Mucosa of descending colon (tissue), 3 donors: Measurements from ENCODE around the gene SNX14. TPM values are rescaled to one million over a fixed set of nuclear protein-coding genes. Genes with fewer than 3 reads are reported as not detected.
A peak's percentile ranks its signal among the peaks of the same experiment; 100 is the strongest.

ENCODE experiments used
- ATAC-seq: fragments of 200-7000 bp; cut with Tn5 transposase; one replicate; pipeline ENCODE4 v1.9.1; 2020; ENCODE audit warnings: mild to moderate bottlenecking, moderate library complexity
- DNase-seq, 3 donors: peaks; one replicate each; pipeline ENCODE4 v3.0.0-alpha.2; 2020
- H3K36me3 ChIP-seq: fragments of 200-600 bp; one replicate; pipeline ENCODE4 v1.8.0; 2021; ENCODE audit warnings: low read depth, mild to moderate bottlenecking
- H3K4me1 ChIP-seq: fragments of 200-600 bp; one replicate; pipeline ENCODE4 v1.8.0; 2021; ENCODE audit warnings: low read depth, mild to moderate bottlenecking
- H3K4me3 ChIP-seq: fragments of 200-600 bp; one replicate; pipeline ENCODE4 v1.8.0; 2021; ENCODE audit warnings: mild to moderate bottlenecking
- H3K9me3 ChIP-seq: fragments of 200-600 bp; one replicate; pipeline ENCODE4 v1.8.0; 2021; ENCODE audit warnings: mild to moderate bottlenecking
- intact Hi-C, 2 donors: fragments of 100-400 bp; cut with DNase I in 1 of 2; cut with micrococcal nuclease in 1 of 2; formaldehyde crosslinking; loops; one replicate each; pipeline versions ENCODE4 v1.11.0 to v1.11.1; 2022; cut with DNase I, micrococcal nuclease
- total RNA-seq, 3 donors: library from RNA; stranded (reverse); fragmentation: NEBNext Ultra II Directional in 2 of 3; extraction: Animal tissue kit (Norgen Biotek cat#: 25700) in 2 of 3; gene quantifications; one replicate each; pipeline versions ENCODE4 v1.2.1 to v1.2.4, GENCODE V29; 2021 to 2023
- TF ChIP-seq, protein P1 (sequence below): fragments of 200-600 bp; IDR thresholded peaks from one replicate; pipeline ENCODE4 v1.8.0; 2022; ENCODE audit warnings: antibody characterized with exemption, mild to moderate bottlenecking
- donor health status: DM: no; HTN: no; CAD: no; lungs with moderate emphysema.
- donor health status: DM: no; HTN: no; CAD: no.
- donor health status: DM: no; HTN: yes; CAD: no.

SNX14 gene
- total RNA-seq, 3 donors from 2014 or later = 62.9 to 81.4 (median 71.0) TPM

DNA sequence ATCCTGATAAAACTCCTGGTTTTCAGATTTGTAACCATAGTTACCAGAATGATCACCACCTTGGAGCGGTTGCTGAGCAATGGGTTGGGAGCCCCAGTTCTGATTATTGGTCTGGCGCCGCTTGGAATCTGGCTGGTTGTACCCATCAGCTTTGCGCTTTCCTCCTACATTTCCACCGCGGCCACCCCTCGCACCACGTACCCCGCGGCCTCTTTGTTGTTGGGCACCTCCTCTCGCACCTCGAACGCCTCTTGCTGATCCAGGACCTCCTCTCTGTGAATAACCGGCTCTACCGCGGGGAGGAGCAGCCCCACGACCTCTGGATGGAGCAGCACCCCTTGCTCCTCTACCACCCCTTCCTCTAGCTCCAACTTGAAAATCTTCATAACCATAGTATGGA lies 21.1 kb upstream of the SNX14 start:
- no peak overlapping the region for H3K4me3 ChIP-seq
- intact Hi-C loops = no loop called here
- ATAC-seq (no peak), DNase-seq (peak in 1 of 3 donors; percentile 24)
- H3K36me3 ChIP-seq = peaks cover 3% of the 10 kb centered on the region
- H3K4me1 ChIP-seq = no peaks in the 10 kb centered on the region
- TF ChIP-seq, protein P1, sequence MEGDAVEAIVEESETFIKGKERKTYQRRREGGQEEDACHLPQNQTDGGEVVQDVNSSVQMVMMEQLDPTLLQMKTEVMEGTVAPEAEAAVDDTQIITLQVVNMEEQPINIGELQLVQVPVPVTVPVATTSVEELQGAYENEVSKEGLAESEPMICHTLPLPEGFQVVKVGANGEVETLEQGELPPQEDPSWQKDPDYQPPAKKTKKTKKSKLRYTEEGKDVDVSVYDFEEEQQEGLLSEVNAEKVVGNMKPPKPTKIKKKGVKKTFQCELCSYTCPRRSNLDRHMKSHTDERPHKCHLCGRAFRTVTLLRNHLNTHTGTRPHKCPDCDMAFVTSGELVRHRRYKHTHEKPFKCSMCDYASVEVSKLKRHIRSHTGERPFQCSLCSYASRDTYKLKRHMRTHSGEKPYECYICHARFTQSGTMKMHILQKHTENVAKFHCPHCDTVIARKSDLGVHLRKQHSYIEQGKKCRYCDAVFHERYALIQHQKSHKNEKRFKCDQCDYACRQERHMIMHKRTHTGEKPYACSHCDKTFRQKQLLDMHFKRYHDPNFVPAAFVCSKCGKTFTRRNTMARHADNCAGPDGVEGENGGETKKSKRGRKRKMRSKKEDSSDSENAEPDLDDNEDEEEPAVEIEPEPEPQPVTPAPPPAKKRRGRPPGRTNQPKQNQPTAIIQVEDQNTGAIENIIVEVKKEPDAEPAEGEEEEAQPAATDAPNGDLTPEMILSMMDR = no peak
- H3K9me3 ChIP-seq = no peaks in the 10 kb centered on the region

DNA sequence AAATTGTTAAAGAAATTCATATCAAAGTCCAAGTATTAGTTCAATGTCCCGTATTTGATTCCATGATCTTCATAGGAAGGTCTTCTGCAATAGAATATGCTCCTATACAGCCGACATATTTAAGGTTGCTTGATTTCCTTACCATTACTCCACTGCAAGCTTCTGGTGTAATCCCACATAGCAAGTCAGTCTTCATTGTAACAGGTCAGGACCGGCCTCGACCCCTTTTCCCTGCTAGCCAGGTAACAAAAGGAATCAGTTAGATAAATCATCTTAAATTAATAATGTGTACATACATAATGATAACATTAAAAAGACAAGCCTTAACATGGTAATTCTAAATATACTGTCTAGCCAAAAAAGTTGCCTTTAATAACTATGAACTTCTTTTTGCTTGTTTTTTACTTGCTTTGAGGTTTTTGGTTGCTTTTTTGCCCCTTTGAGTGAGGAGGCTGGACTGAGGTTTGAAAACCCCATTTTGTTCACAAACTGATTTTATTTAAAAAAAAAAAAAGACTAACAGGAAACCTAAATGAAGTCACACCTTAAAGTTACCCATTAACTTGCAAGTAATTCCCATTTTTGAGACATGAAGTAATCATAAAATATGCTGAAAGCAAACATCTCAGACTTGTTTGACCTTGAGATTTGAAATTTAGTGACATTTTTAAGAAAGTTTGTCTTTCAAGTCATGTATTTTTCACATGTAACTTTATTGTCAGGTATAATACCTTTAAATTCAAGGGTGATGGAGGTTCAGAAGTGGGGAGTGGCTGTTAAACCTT lies 19.2 kb upstream of the SNX14 start:
- intact Hi-C loops = no loop called here
- Histone ChIP-seq H3K4me1 (no peaks in the 10 kb centered on the region), H3K9me3 (no peaks in the 10 kb centered on the region), H3K4me3 (no peak overlapping the region), H3K36me3 (peaks cover 3% of the 10 kb centered on the region)
- ATAC-seq (no peak), DNase-seq (no peak)
- TF ChIP-seq, protein P1 = no peak

DNA sequence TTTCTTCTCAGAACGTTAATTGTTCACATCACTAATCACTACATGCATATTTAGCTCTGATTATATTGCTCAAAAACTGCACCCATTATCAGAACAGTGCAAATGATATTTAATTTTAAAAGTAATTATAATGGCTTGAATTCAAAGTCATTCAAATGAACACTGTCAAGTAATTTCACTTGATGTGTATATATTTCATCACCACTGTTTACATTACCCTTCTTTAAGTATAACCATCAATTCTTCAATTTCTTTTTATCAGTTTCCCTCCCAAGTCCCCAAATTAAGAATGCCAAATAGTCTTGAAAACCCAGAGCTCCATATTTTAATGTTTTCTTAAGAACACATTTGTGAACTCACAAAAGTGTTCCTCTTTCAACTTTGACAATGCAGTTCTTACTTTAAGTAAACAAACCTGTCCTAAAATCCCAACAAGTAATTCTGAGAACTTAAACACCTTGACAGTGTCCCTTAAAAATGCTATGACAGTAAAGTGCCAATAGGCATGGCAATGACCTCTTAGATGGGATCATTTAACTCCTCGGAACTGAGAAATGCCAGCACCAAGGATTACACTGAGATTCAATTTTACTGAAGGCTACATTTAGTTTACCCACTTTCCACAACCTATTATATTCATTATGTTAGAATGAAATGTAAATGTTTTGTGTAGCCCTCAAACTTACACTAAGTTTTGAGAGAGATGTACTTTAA lies 16.7 kb upstream of the SNX14 start:
- ATAC-seq (no peak), DNase-seq (no peak)
- H3K4me3 ChIP-seq = no peak overlapping the region
- no peaks in the 10 kb centered on the region for H3K4me1 ChIP-seq
- TF ChIP-seq, protein P1 = no peak
- H3K36me3 ChIP-seq = no peaks in the 10 kb centered on the region
- intact Hi-C loops = no loop called here
- H3K9me3 ChIP-seq = no peaks in the 10 kb centered on the region

DNA sequence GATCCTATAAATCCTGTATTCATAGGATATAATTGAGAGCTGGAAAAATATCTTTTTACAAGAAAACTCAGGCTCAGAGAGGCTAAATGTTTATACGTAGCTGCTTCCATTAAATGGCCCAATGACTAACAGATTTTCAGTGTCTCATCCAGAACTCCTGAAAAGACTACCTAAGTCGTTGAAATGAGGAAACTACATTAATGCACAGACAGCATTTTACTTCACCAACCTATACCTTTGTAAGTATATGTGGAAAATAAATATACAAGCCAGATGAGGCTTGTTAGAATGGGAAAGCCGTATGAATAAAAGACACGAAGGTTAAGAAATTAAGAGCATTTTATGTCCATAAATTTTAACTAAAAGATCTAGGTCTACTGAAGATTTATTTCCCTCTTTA lies 8.4 kb upstream of the SNX14 start:
- no peaks in the 10 kb centered on the region for H3K36me3 ChIP-seq
- H3K4me1 ChIP-seq = no peaks in the 10 kb centered on the region
- H3K9me3 ChIP-seq = no peaks in the 10 kb centered on the region
- TF ChIP-seq, protein P1 = no peak
- intact Hi-C loops = no loop called here
- no peak for ATAC-seq
- H3K4me3 ChIP-seq = no peak overlapping the region
- DNase-seq = no peak

DNA sequence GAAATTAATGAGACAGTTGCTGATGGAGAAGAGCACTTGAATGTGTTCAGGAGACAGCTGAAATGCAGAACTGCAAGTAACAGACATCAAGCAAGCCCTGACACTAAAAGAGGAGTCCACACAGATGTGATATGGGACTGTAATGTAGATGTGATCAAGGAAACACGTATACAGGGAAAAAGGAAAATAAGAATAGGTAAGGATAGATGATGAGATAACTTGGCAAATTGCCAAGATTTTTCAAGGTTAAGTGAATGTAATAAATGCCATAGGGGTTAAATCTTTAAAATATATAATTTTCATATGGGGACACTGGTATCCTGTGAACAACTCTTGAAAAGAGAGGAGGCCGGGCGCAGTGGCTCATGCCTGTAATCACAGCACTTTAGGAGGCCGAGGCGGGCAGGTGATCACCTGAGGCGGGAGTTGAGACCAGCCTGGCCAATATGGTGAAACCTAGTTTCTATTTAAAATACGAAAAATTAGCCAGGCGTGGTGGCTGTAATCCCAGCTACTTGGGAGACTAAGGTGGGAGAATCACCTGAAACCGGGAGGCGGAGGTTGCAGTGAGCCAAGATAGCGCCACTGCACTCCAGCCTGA lies 7.2 kb upstream of the SNX14 start:
- no peak overlapping the region for H3K4me3 ChIP-seq
- intact Hi-C loops = no loop called here
- H3K9me3 ChIP-seq = no peaks in the 10 kb centered on the region
- no peaks in the 10 kb centered on the region for H3K36me3 ChIP-seq
- TF ChIP-seq, protein P1 = no peak
- no peak for DNase-seq
- no peak for ATAC-seq
- no peaks in the 10 kb centered on the region for H3K4me1 ChIP-seq
